GM23248 (cell line): ENCODE results near the gene SCAMP5. TPM values are rescaled to one million over a fixed set of nuclear protein-coding genes. Genes with fewer than 3 reads are reported as not detected.

Source experiments
- DNase-seq: peaks from one replicate; pipeline ENCODE4 v3.0.0-alpha.2; 2015
- H2AFZ ChIP-seq: fragments of 200-600 bp; sonication (generic); 2 replicates; pipeline ENCODE4 v1.6.1; 2016; ENCODE audit warnings: antibody characterized with exemption
- H3F3A ChIP-seq: fragments of 200-600 bp; sonication (generic); 2 replicates; pipeline ENCODE4 v1.6.1; 2016; ENCODE audit warnings: mild to moderate bottlenecking, antibody characterized with exemption, mixed run types; ENCODE audit not compliant: insufficient read depth
- H3K27ac ChIP-seq: fragments of 200-600 bp; sonication (generic); 2 replicates; pipeline ENCODE4 v1.5.1; 2016; ENCODE audit warnings: mild to moderate bottlenecking
- H3K27me3 ChIP-seq: fragments of 200-600 bp; sonication (generic); replicated peaks from 2 replicates; pipeline ENCODE4 v1.6.1; 2016; ENCODE audit warnings: mild to moderate bottlenecking; ENCODE audit not compliant: insufficient read depth
- H3K36me3 ChIP-seq: fragments of 200-600 bp; sonication (generic); 2 replicates; pipeline ENCODE4 v1.6.1; 2016; ENCODE audit warnings: low read depth, mild to moderate bottlenecking
- H3K4me1 ChIP-seq: fragments of 200-600 bp; sonication (generic); 2 replicates; pipeline ENCODE4 v1.6.1; 2016; ENCODE audit warnings: mild to moderate bottlenecking; ENCODE audit not compliant: insufficient read depth
- H3K4me2 ChIP-seq: fragments of 200-600 bp; sonication (generic); one replicate; pipeline ENCODE4 v1.6.1; 2016; ENCODE audit warnings: mild to moderate bottlenecking; ENCODE audit not compliant: unreplicated experiment
- H3K4me3 ChIP-seq: fragments of 200-600 bp; sonication (generic); 2 replicates; pipeline ENCODE4 v1.5.1; 2016; ENCODE audit warnings: mild to moderate bottlenecking
- H3K79me2 ChIP-seq: fragments of 200-600 bp; sonication (generic); 2 replicates; pipeline ENCODE4 v1.6.1; 2016; ENCODE audit warnings: mild to moderate bottlenecking; ENCODE audit not compliant: insufficient read depth
- H3K9ac ChIP-seq: fragments of 200-600 bp; sonication (generic); 2 replicates; pipeline ENCODE4 v1.6.1; 2016; ENCODE audit warnings: mild to moderate bottlenecking
- H3K9me2 ChIP-seq: fragments of 200-600 bp; sonication (generic); 2 replicates; pipeline ENCODE4 v1.6.1; 2016; ENCODE audit warnings: mixed run types, mild to moderate bottlenecking, moderate library complexity; ENCODE audit not compliant: insufficient read depth
- H3K9me3 ChIP-seq: fragments of 200-600 bp; sonication (generic); one replicate; pipeline ENCODE4 v1.6.1; 2017; ENCODE audit warnings: low read depth
- H4K20me1 ChIP-seq: fragments of 200-600 bp; sonication (generic); 2 replicates; pipeline ENCODE4 v1.6.0; 2016; ENCODE audit not compliant: insufficient read depth
- EZH2 ChIP-seq: fragments of 200-600 bp; sonication (generic); IDR thresholded peaks from 2 replicates; pipeline ENCODE4 v1.6.1; 2018; ENCODE audit warnings: antibody characterized with exemption, mild to moderate bottlenecking; ENCODE audit not compliant: insufficient read depth, poor library complexity, severe bottlenecking
- EZH2phosphoT487 ChIP-seq: fragments of 200-600 bp; sonication (generic); IDR thresholded peaks from 2 replicates; pipeline ENCODE4 v1.6.1; 2018; ENCODE audit warnings: antibody characterized with exemption, moderate library complexity, mild to moderate bottlenecking, low read depth; ENCODE audit not compliant: insufficient read depth
- WGBS, 2 experiments: methylation state at CpG; one replicate each; pipeline ENCODE4 v1.1.6; 2015 to 2017; ENCODE audit warnings: low lambda C conversion rate in 2 of 2, low coverage in 1 of 2; ENCODE audit errors: missing lambda C conversion rate in 2 of 2; 5-methylcytosine and 5-hydroxymethylcytosine counted together
- in situ Hi-C: fragments of 300-500 bp; cut with MboI; formaldehyde crosslinking; loops from 2 replicates; pipeline ENCODE4 v1.15.0; 2020
- polyA plus RNA-seq: library from polyadenylated mRNA; unstranded; fragments of >200 nt; fragmentation: Nextera tagmentation; extraction: Ambion mirVana; gene quantifications from 2 replicates; pipeline ENCODE4 v1.2.1, GENCODE V29; 2016
- total RNA-seq: library from RNA; depleted of rRNA; stranded (reverse); fragments of >200 nt; shearing (Covaris generic); gene quantifications from 2 replicates; pipeline ENCODE4 v1.2.3, GENCODE V29; 2014

Gene SCAMP5
- total and polyA plus RNA-seq, 2 experiments from 2014 or later, result 0.23 to 4.0 TPM

DNA sequence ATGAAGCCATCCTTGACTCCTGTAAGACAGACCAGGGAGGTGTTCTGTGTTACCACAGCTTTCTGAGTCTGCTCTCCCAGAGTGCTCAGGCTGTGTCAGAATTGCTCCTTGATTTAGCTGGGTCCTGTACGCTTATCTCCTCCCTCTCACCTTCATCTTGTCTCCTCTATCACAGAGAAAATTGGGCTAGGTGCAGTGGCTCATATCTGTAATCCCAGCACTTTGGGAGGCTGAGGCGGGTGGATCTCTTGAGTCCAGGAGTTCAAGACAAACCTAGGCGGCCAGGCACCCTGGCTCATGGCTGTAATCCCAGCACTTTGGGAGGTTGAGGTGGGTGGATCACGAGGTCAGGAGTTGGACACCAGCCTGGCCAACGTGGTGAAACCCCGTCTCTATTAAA lies 5.9 kb downstream of the SCAMP5 start:
- Histone ChIP-seq H2AFZ (no peak overlapping the region), H3K79me2 (no peaks in the 10 kb centered on the region), H3K27me3 (peaks cover 10% of the 10 kb centered on the region; the same call in 1 of the 2 replicates), H3K9me3 (no peaks in the 10 kb centered on the region), H3F3A (no peaks in the 10 kb centered on the region), H3K4me1 (no peaks in the 10 kb centered on the region), H3K9ac (no peak overlapping the region), H3K9me2 (no peaks in the 10 kb centered on the region), H3K4me2 (no peak overlapping the region), H3K27ac (no peak overlapping the region), H3K4me3 (no peak overlapping the region), H4K20me1 (no peaks in the 10 kb centered on the region), H3K36me3 (no peaks in the 10 kb centered on the region)
- no peak for TF ChIP-seq EZH2phosphoT487
- TF ChIP-seq EZH2, result no peak
- WGBS, 2 experiments, result 55 to 59% methylated on average over 6 of the region's 6 CpGs
- no peak for DNase-seq
- in situ Hi-C loops, result no loop called here

DNA sequence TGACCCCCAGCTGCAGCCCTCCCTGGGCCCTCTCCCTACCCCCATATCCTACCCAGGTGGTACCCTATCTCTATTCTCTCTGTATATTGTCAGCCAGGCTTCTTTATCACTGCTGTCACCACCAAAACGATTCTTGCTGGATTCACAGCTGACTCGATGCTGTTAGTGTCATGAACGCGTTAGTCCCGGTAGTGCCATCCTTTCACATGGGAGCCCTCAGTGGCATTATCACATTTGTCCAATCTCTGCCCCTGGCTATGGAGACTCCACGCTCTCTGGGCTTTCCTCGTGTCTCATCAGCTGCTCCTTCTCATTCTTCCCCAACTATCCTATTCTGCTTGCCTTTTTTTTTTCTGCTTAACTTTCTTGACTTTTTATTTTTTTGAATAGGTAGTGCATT lies 7.0 kb downstream of the SCAMP5 start:
- Histone ChIP-seq H3K4me3 (no peak overlapping the region), H2AFZ (no peak overlapping the region), H3K4me1 (no peaks in the 10 kb centered on the region), H3K79me2 (no peaks in the 10 kb centered on the region), H3K27me3 (no peaks in the 10 kb centered on the region), H3K9me2 (no peaks in the 10 kb centered on the region), H3K4me2 (no peak overlapping the region), H3K9me3 (no peaks in the 10 kb centered on the region), H3K9ac (no peak overlapping the region), H3K27ac (no peak overlapping the region), H3K36me3 (no peaks in the 10 kb centered on the region), H4K20me1 (no peaks in the 10 kb centered on the region), H3F3A (no peaks in the 10 kb centered on the region)
- DNase-seq, result no peak
- in situ Hi-C loops, result no loop called here
- TF ChIP-seq EZH2phosphoT487 (no peak), EZH2 (no peak)
- 33 to 38% methylated on average over 7 of the region's 7 CpGs for WGBS, 2 experiments

DNA sequence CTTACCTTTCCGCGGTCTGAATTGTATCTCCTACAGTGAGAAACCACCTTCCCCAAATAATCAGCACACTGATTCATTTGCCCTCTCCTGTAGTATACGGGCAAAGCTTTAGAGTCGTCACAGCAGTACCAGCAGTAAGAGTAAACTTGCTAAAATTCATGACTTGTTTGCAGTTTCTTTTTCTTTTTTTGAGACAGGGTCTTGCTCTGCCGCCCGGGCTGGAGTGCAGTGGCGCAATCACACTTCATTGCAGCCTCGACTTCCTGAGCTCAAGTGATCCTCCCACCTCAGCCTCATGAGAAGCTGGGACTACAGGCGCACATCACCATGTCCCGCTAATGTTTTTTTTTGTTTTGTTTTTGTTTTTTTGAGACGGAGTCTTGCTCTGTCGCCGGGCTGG lies 11.9 kb downstream of the SCAMP5 start:
- no peak overlapping the region for H2AFZ ChIP-seq
- no peak overlapping the region for H3K9ac ChIP-seq
- H3K4me3 ChIP-seq, result no peak overlapping the region
- H3K27ac ChIP-seq, result no peak overlapping the region
- H3K36me3 ChIP-seq, result no peaks in the 10 kb centered on the region
- DNase-seq, result no peak
- no peaks in the 10 kb centered on the region for H3K4me1 ChIP-seq
- no peaks in the 10 kb centered on the region for H3F3A ChIP-seq
- H3K79me2 ChIP-seq, result no peaks in the 10 kb centered on the region
- no peaks in the 10 kb centered on the region for H3K27me3 ChIP-seq
- 85% methylated on average over 12 to 13 of the region's 13 CpGs for WGBS, 2 experiments
- in situ Hi-C loops, result no loop called here
- H3K4me2 ChIP-seq, result no peak overlapping the region
- H3K9me2 ChIP-seq, result no peaks in the 10 kb centered on the region
- no peaks in the 10 kb centered on the region for H4K20me1 ChIP-seq
- no peaks in the 10 kb centered on the region for H3K9me3 ChIP-seq
- TF ChIP-seq EZH2 (no peak), EZH2phosphoT487 (no peak)

DNA sequence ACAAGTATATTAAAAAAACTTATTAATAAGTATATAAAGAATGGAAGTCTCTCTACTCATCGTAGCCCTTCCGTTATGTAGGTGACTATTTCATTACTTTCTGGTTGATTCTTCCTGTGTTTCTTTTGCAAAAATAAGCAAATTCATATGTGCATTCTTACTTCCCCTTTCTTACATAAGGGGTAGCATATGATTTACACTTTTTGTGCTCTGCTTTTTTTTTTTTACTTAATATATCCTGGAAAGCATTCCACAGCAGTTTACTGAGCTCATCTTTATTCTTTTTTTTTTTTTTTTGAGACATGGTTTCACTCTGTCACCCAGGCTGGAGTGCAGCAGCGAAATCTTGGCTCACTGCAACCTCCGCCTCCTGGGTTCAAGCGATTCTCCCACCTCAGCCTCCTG lies 12.9 kb downstream of the SCAMP5 start:
- no peak overlapping the region for H3K27ac ChIP-seq
- in situ Hi-C loops, result no loop called here
- H3K4me1 ChIP-seq, result no peaks in the 10 kb centered on the region
- no peaks in the 10 kb centered on the region for H4K20me1 ChIP-seq
- 92 to 94% methylated on average over 5 of the region's 5 CpGs for WGBS, 2 experiments
- no peaks in the 10 kb centered on the region; the same call in 1 of the 2 replicates for H3K27me3 ChIP-seq
- H3K9me2 ChIP-seq, result no peaks in the 10 kb centered on the region
- H3K79me2 ChIP-seq, result no peaks in the 10 kb centered on the region
- no peak for DNase-seq
- H3F3A ChIP-seq, result no peaks in the 10 kb centered on the region
- no peak overlapping the region for H3K4me3 ChIP-seq
- TF ChIP-seq EZH2phosphoT487 (no peak), EZH2 (no peak)
- H3K9ac ChIP-seq, result no peak overlapping the region
- H3K9me3 ChIP-seq, result no peaks in the 10 kb centered on the region
- H3K36me3 ChIP-seq, result no peaks in the 10 kb centered on the region
- H3K4me2 ChIP-seq, result no peak overlapping the region
- no peak overlapping the region for H2AFZ ChIP-seq

DNA sequence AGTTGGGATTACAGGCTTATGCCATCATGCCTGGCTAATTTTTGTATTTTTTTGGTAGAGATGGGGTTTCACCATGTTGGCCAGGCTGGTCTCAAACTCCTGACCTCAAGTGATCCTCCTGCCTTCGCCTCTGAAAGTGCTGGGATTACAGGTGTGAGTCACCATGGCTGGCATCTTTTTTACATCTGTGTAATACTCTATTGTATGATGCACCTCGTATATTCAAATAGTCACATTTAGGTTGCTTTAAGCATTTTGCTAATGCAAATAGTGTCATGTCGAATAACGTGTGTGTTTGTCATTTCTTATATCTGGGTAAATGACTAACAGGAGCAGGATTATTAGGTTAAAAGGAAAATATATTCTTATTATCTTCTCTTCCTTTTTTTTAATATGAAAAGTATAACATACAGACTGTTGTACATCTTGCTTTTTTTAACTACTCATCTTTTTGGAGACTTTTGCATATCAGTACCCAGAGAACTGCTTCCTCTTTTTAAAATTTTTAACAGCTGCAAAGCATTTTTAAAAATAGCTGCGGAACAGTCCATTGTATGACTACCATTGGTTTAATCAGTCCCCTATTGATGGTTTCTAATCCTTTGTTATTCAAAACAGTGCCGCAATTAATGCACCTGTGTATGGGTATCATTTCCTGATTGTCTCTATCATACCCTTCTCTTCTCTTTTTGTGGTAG lies 13.4 kb downstream of the SCAMP5 start:
- H3K4me1 ChIP-seq, result no peaks in the 10 kb centered on the region
- 46 to 47% methylated on average over 6 of the region's 6 CpGs for WGBS, 2 experiments
- H3K27ac ChIP-seq, result no peak overlapping the region
- H3K27me3 ChIP-seq, result no peaks in the 10 kb centered on the region; the same call in 1 of the 2 replicates
- in situ Hi-C loops, result no loop called here
- H3F3A ChIP-seq, result no peaks in the 10 kb centered on the region
- H3K9ac ChIP-seq, result no peak overlapping the region
- no peak overlapping the region for H3K4me2 ChIP-seq
- H3K36me3 ChIP-seq, result no peaks in the 10 kb centered on the region
- H3K79me2 ChIP-seq, result no peaks in the 10 kb centered on the region
- H3K4me3 ChIP-seq, result no peak overlapping the region
- H3K9me3 ChIP-seq, result no peaks in the 10 kb centered on the region
- no peaks in the 10 kb centered on the region for H3K9me2 ChIP-seq
- no peak overlapping the region for H2AFZ ChIP-seq
- DNase-seq, result no peak
- TF ChIP-seq EZH2phosphoT487, result no peak
- TF ChIP-seq EZH2, result no peak
- no peaks in the 10 kb centered on the region for H4K20me1 ChIP-seq
